Measurements from ENCODE around the gene RAB3IL1. TPM values are rescaled to one million over a fixed set of nuclear protein-coding genes. Genes with fewer than 3 reads are reported as not detected.

RAB3IL1 gene
- total RNA-seq, 1 donor from 2014 or later = 0.88 TPM

- no peak for ATAC-seq
Observed at GRCh38 chr11:61903845-61904244, 13.5 kb downstream of the RAB3IL1 start.

- ATAC-seq = no peak
Observed at GRCh38 chr11:61902313-61902712, 15.1 kb downstream of the RAB3IL1 start.

DNA sequence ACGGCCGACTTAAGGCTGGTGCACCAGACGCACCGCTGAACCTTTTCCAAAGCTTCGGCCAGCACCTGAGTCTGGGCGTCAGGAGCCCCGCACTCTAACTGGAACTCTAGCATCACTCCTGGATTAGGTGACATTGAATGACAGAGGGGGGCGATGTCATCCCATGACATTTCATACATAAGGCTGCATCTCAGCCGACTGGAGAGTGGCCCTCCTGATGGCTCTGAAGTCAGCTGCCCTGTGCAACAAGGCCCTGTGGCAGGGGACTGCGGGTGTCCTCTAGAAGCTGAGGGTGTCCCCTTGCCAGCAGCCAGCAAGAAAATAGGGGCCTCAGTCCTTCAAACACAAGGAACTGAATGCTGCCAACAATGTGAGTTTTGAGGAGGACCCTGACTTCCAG is 16.0 kb downstream of the RAB3IL1 start:
- ATAC-seq = no peak

DNA sequence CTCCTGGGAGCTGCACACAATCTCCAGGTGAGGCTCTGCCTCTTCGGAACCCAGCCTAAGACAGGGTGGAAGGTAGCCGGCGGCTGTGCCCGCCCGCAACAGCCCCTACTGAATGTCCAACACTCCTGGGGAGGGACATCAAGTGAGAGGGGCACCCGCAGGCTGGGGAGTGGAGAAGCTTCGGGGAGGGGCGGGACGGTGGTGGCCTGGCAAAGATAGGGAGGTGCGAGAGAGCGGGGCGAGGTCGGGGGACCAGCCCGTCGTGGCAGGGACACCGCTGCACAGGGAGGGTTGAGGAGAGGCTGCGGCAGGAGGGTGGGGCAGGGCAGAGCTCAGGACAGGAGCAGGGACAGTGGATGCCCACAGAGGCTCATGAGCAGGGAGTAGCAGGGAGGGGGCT is 17.1 kb downstream of the RAB3IL1 start:
- ATAC-seq = no peak

- peak; percentile 85 for ATAC-seq
Observed at GRCh38 chr11:61899146-61899841, 18.1 kb downstream of the RAB3IL1 start.

- ATAC-seq = no peak
Observed at GRCh38 chr11:61898247-61898582, 19.2 kb downstream of the RAB3IL1 start.

DNA sequence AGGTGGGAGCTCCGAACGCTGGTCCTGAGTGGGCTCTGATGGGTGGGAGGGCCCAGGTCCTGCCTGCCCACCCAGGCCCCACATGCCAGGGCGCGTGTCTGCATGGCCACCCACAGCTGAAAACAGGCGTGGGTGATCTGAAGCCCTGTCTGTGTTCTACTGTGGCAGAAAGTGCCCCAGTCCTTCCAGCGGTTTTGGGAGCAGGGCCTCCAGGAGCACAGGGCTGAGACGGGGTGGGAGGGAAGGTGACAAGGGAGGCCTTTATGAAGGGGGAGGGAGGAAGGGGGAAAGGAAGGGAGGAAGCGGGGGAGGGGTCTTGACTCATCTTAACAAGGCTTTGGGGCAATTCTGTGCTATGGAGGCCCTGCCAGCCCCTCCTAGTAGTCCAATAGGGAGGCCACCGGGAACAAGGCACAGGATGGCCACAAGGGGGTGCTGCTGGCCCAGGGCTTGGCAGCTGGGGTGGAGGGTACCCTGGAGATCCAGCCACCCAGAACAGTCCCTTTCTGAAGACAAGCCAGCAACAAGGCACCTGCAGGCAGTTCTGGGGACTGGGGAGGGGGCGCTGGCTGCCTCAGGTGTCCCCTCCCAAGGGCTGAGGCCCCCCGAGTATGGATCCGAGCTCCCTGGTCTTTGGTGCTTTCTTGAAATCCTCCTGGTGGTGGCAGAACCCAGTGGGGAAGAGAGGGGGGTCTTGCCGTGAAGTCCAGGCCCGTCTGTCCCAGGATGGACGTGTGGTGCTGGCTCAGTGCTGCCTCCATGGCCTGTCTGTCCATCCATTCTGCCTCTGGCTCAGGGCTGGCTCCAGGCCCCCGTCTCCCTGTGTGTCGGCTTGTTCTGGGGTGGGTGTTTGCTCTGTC is 19.7 kb downstream of the RAB3IL1 start:
- ATAC-seq = peak; percentile 54

DNA sequence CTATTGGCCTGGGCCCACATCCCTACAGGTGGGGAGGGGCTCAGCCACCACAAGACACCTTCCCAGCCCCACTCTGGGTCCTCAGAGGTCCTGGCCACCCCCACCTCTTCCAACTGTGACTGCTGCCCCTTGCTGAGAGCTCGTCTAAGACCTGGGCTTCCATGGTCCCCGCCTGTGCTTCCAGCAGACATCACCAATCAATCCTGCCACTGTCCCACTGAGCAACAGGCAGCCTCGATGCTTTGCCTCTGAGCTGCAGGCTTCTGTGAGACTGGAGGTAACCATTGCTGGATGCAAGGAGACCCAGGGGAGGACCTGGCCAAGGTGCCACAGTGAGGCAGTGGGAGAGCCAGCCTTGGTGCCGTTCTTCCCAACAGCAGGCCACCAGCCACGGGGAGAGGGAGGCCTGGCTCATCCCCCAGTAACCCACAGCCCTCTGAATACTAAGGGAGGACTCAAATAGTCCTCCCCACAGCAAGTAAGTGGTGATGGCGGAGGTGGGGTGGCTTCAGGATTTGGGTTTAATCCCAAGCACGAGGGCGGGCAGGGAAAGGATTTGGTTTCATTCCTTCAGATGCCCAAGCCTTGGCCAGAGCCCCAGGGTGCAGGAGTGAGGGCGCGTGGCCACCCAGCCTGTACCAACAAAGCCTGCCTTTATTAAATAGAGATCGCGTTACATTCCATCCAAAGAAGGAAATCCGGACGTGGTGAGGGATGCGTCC is 20.5 kb downstream of the RAB3IL1 start:
- no peak for ATAC-seq

DNA sequence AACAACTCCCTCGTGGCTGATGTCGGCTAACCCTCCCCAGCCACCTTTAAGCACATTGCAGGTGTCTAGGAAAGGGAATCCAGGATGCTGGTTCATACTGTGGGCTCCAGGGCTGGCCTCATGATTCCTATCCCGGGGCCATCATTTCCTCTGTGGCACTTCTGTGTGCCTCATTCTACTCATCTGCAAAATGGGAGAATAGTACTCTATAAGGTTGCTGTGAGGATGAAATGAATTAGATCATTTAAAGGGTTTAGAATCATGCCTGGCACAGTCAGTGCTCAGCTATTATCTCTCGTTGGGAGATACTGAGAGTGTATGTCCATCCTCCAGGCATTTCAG is 21.7 kb downstream of the RAB3IL1 start:
- ATAC-seq = no peak

DNA sequence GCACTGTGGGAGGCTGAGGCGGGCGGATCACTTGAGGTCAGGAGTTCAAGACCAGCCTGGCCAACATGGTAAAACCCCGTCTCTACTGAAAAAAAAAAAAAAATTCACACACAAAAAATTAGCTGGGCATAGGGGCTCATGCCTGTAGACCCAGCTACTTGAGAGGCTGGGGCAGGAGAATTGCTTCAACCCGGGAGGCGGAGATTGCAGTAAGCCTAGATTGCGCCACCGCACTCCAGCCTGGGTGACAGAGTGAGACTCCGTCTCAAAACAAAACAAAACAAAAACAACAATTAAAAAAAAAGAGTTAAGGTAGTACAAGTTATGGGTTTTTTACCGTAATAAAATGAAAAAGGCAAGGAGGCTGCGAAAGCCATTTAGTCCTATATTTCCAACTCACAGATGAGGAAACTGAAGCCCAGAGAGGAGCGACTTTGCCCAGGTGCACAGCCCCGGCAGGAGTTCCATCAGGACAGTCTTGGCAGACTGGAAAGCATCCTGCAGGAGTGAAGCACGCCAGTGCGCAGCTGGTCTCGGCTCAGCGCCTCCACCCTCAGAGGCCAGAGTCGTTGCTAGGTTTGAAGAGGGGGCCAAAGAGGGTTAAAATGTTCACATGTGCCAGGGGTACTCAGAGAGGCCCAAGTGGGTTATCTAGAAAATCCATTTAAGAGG is 22.2 kb downstream of the RAB3IL1 start:
- ATAC-seq = no peak

DNA sequence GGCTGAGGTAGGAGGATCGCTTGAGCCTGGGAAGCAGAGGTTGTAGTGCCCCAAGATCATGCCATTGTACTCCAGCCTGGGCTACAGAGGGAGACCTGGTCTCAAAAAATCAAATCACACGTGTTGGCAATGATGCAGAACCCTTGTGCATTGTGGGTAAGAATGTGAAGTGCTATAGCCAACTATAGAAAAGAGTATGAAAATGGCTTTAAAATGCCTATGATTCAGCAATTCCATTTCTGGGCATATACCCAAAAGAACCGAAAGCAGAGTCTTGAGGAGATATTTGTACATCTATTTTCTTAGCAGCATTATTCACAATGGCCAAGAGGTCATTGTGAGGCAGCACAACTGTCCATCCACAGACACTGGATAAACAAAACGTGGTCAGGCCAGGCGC is 23.4 kb downstream of the RAB3IL1 start:
- ATAC-seq = no peak

DNA sequence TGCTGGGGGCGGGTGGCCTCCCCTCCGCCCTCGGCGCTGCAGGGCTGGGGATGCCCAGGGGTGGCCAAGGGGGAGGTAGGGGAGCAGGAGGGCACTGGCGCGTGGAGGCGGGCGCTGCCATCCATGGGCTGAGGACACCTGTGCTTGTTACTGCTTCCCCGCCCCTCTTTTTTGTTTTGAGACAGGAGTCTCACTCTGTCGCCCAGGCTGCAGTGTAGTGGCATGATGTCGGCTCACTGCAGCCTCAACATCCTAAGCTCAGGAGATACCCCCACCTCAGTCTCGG is 25.3 kb downstream of the RAB3IL1 start:
- peak; percentile 39 for ATAC-seq

DNA sequence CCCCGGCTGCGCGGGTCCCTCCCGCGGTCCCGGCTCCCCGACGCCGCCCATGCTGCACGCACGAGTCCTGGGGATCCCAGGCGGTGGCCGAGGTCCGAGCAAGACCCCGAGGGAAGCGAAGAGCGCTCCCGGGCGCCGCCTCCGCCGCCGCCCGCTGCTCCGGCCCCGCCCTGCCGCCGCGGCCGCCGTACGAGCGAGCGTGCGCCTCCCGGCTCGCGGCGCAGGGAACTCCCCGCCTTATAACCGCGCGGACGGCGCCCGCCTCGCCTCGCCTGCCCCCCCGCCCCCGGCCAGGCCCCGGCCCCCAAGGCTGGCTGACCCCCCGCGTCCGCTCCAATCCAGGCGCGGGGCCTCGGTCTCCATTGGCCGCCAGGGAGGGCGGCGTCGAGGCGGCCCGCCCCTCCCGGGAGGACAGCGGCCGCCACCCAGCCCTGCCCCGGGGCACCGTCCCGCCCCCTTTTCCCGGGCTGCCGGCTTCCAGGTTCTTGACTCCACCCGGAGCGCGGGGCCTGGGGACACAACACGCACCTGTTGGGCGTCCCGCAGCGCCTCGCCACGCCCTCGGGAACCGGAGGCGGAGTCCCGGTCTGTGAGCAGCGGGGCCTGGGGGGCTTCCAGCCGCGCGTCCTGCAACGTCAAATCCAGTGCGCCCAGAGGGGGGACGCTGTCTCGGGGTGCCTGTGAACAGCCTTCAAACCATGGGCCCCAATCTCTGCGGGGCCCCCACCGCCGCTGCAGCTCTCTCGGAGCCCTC is 25.9 kb downstream of the RAB3IL1 start, which contains the start of gene FADS3:
FADS3 (minus strand) TSS at position 215 of the 754 bp plus-strand sequence; CDS start at position 51, 164 bp downstream.
- peak; percentile 79 for ATAC-seq

- ATAC-seq = peak; percentile 10
Observed at GRCh38 chr11:61890529-61891330, 26.6 kb downstream of the RAB3IL1 start.

DNA sequence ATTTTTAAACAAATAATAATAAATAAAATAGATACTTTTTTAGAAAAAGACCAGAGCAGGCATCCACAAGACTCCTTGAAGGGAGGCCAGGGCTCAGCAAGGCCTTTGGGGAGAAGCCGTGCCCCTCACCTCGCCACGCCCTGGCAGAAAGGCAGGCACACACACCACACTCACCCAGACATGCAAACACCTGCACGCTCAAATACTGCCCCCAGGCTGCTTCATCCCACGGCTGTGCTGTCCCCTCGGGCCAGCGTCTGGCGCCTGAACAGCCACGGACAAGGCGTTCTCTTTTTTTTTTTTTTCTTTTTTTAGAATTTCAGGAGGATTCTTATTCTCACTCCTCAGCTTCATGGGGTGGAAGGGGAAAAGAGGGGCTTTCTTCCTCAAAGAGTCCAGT is 27.5 kb downstream of the RAB3IL1 start:
- ATAC-seq = no peak

DNA sequence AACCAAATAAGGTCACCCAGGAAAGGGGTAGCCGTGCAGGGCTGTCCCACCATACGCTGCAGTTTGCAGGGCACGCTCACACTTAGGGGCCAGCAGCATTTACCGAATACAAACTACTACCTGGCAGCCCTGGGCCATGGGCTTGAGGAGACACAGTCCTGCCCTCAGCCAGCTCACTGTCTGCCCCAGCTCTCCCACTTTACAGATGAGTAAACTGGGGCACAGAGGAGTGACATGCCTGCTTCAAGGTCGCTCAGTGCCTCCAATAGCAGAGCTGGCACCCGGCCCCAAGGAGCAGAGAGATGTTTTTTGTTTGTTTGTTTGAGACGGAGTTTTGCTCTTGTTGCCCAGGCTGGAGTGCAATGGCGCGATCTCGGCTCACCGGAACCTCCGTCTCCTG is 28.8 kb downstream of the RAB3IL1 start:
- ATAC-seq = no peak

- ATAC-seq = no peak
Observed at GRCh38 chr11:61887839-61888494, 29.4 kb downstream of the RAB3IL1 start.

DNA sequence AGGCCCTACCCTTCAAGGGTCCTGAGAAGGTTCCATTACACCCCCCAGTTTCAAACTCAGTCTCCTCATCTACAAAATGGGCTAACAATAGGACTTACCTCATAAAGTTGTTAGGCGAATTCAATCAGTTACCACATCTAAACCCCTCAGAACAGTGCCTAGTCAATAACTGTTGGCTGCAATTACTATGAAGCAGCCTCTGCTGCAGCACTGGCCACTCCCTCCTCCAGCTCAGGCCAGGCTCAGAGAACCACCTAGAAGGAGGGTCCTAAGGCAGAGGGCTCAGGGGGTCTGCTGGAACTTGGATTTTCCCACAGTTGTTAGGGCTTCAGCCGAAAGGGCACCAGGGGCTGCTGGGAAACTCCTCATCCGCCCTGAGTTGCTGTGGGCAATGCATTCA is 30.7 kb downstream of the RAB3IL1 start:
- ATAC-seq = no peak

- ATAC-seq = no peak
Observed at GRCh38 chr11:61885784-61886580, 31.4 kb downstream of the RAB3IL1 start.

GRCh38 chr11:61885166-61885778 is 32.1 kb downstream of the RAB3IL1 start:
- ATAC-seq = no peak
